ENCODE measurements around the gene XCL2. TPM values are rescaled to one million over a fixed set of nuclear protein-coding genes. Genes with fewer than 3 reads are reported as not detected.
A peak's percentile ranks its signal among the peaks of the same experiment; 100 is the strongest.
"Not testable (repeated sequence)": the region's sequence is repeated elsewhere in the genome, so short reads cannot be mapped to it uniquely, and the experiment has no call there.

Gene XCL2
- total RNA-seq, 1 experiment from 2014 or later, result not detected

GRCh38 chr1:168545678-168546552 is 2.1 kb upstream of the XCL2 start:
- DNase-seq, result peak in 1 of 2 experiments; percentile 30
- POLR2A ChIA-PET, result not testable (repeated sequence)

DNA sequence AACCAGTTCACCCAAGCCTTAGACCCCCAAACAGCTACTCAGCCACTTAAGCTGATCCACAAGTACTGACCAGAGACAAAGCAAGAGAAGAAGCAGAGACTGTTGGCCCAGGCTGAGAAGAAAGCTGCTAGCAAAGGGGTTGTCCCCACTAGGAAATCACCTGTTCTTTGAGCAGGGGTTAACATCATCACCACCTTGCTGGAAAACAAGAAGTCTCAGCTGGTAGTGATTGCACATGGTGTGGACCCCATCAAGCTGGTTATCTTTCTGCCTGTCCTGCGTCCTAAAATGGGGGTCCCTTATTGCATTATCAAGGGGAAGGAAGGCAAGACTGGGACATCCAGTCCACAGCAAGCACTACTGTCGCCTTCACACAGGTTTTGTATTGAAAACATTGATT is 819 bp downstream of the XCL2 start:
- H3K27ac Mint-ChIP-seq (ENCODE audit: unreplicated experiment); H3K27me3 Mint-ChIP-seq (ENCODE audit: insufficient read depth, unreplicated experiment); DNase-seq; CTCF ChIA-PET; BruUV-seq (replicated peaks); POLR2A ChIA-PET; H3K4me3 Mint-ChIP-seq (ENCODE audit: unreplicated experiment); H3K4me1 ChIP-seq; H3K27me3 ChIP-seq (replicated peaks; ENCODE audit: control insufficient read depth, insufficient read depth, low read length); H3K9me3 ChIP-seq; H3K36me3 ChIP-seq (ENCODE audit: control insufficient read depth, insufficient read depth, low read length); H3K4me3 ChIP-seq (ENCODE audit: low read depth, low read length); intact Hi-C loops (cut with micrococcal nuclease; ENCODE audit: unreplicated experiment); H3K4me1 Mint-ChIP-seq (ENCODE audit: low read depth, unreplicated experiment): not testable (repeated sequence)
- peaks cover 29% of the 10 kb centered on the region for H3K36me3 Mint-ChIP-seq (ENCODE audit: insufficient read depth, unreplicated experiment)
- peaks cover 31% of the 10 kb centered on the region for H3K9me3 Mint-ChIP-seq (ENCODE audit: unreplicated experiment)

More at GRCh38 chr1:168545678-168546552, 2.1 kb upstream of the XCL2 start:
- Mint-ChIP-seq H3K9me3 (ENCODE audit: unreplicated experiment) (peaks cover 31% of the 10 kb centered on the region), H3K36me3 (ENCODE audit: insufficient read depth, unreplicated experiment) (peaks cover 38% of the 10 kb centered on the region)
- H3K36me3 ChIP-seq (ENCODE audit: control insufficient read depth, insufficient read depth, low read length); BruUV-seq (replicated peaks); H3K4me3 Mint-ChIP-seq (ENCODE audit: unreplicated experiment); H3K27ac Mint-ChIP-seq (ENCODE audit: unreplicated experiment); H3K4me1 ChIP-seq; H3K9me3 ChIP-seq; H3K4me1 Mint-ChIP-seq (ENCODE audit: low read depth, unreplicated experiment); H3K27me3 ChIP-seq (replicated peaks; ENCODE audit: control insufficient read depth, insufficient read depth, low read length); CTCF ChIA-PET; intact Hi-C loops (cut with micrococcal nuclease; ENCODE audit: unreplicated experiment); H3K4me3 ChIP-seq (ENCODE audit: low read depth, low read length); H3K27me3 Mint-ChIP-seq (ENCODE audit: insufficient read depth, unreplicated experiment): not testable (repeated sequence)
- TF ChIP-seq, protein P1, sequence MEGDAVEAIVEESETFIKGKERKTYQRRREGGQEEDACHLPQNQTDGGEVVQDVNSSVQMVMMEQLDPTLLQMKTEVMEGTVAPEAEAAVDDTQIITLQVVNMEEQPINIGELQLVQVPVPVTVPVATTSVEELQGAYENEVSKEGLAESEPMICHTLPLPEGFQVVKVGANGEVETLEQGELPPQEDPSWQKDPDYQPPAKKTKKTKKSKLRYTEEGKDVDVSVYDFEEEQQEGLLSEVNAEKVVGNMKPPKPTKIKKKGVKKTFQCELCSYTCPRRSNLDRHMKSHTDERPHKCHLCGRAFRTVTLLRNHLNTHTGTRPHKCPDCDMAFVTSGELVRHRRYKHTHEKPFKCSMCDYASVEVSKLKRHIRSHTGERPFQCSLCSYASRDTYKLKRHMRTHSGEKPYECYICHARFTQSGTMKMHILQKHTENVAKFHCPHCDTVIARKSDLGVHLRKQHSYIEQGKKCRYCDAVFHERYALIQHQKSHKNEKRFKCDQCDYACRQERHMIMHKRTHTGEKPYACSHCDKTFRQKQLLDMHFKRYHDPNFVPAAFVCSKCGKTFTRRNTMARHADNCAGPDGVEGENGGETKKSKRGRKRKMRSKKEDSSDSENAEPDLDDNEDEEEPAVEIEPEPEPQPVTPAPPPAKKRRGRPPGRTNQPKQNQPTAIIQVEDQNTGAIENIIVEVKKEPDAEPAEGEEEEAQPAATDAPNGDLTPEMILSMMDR (IDR thresholded peaks at IDR 0.05; ENCODE audit: insufficient read depth in 1 of 2, low read depth in 1 of 2, low read length in 1 of 2, severe bottlenecking in 1 of 2, unreplicated experiment in 1 of 2), result peak in 1 of 2 experiments; percentile 35

GRCh38 chr1:168540798-168541197 is 3.0 kb downstream of the XCL2 start:
- CTCF ChIA-PET; BruUV-seq (replicated peaks); H3K27ac Mint-ChIP-seq (ENCODE audit: unreplicated experiment); POLR2A ChIA-PET; DNase-seq; H3K36me3 ChIP-seq (ENCODE audit: control insufficient read depth, insufficient read depth, low read length); intact Hi-C loops (cut with micrococcal nuclease; ENCODE audit: unreplicated experiment); H3K9me3 Mint-ChIP-seq (ENCODE audit: unreplicated experiment); H3K9me3 ChIP-seq; H3K27me3 ChIP-seq (replicated peaks; ENCODE audit: control insufficient read depth, insufficient read depth, low read length); H3K4me1 ChIP-seq; H3K4me1 Mint-ChIP-seq (ENCODE audit: low read depth, unreplicated experiment); H3K36me3 Mint-ChIP-seq (ENCODE audit: insufficient read depth, unreplicated experiment); H3K4me3 ChIP-seq (ENCODE audit: low read depth, low read length); H3K27me3 Mint-ChIP-seq (ENCODE audit: insufficient read depth, unreplicated experiment); H3K4me3 Mint-ChIP-seq (ENCODE audit: unreplicated experiment): not testable (repeated sequence)

DNA sequence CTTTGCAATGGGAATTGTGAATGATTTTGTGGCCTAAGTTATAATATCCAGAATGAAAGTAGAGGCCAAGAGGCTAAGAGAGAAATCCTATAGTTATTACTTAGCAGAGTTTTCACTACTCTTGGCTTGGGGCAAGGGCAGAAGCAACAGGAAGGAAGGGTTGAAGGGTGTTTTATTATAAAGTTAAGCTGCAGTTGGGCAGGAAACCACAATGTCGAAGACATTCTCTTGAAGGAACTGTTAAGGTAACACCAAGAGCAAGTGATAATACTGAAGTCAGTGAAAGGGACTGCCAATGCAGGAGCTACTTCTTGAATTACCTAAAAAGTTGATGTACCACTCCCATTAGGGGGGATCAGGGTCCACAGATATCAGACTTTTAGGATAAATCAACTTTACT is 8.3 kb downstream of the XCL2 start:
- Mint-ChIP-seq H3K36me3 (ENCODE audit: insufficient read depth, unreplicated experiment) (no peaks in the 10 kb centered on the region), H3K27ac (ENCODE audit: unreplicated experiment) (no peak overlapping the region), H3K9me3 (ENCODE audit: unreplicated experiment) (no peaks in the 10 kb centered on the region), H3K4me3 (ENCODE audit: unreplicated experiment) (no peak overlapping the region), H3K4me1 (ENCODE audit: low read depth, unreplicated experiment) (no peaks in the 10 kb centered on the region), H3K27me3 (ENCODE audit: insufficient read depth, unreplicated experiment) (no peaks in the 10 kb centered on the region)
- intact Hi-C loops (cut with micrococcal nuclease; ENCODE audit: unreplicated experiment), result no loop called here
- CTCF ChIA-PET, result no interaction called here
- no peak for DNase-seq
- TF ChIP-seq, protein P1 (IDR thresholded peaks at IDR 0.05; ENCODE audit: insufficient read depth in 1 of 2, low read depth in 1 of 2, low read length in 1 of 2, severe bottlenecking in 1 of 2, unreplicated experiment in 1 of 2), result no peak
- no peaks in the 10 kb centered on the region for H3K4me1 ChIP-seq
- POLR2A ChIA-PET, result no interaction called here
- H3K27me3 ChIP-seq (replicated peaks; ENCODE audit: control insufficient read depth, insufficient read depth, low read length), result no peaks in the 10 kb centered on the region
- H3K36me3 ChIP-seq (ENCODE audit: control insufficient read depth, insufficient read depth, low read length), result no peaks in the 10 kb centered on the region
- BruUV-seq (replicated peaks), result no TSS peak
- no peak overlapping the region for H3K4me3 ChIP-seq (ENCODE audit: low read depth, low read length)
- H3K9me3 ChIP-seq, result no peaks in the 10 kb centered on the region
